Retinal pigment epithelial cell (primary cell): ENCODE data around the gene FNDC1.

Experiments used
- DNase-seq: peaks from one replicate; pipeline ENCODE4 v3.0.0-alpha.2; 2010; ENCODE audit warnings: low read depth
- H3K4me3 ChIP-seq: 2 replicates; pipeline ENCODE4 v1.5.1; 2011; ENCODE audit warnings: mild to moderate bottlenecking, low read length, control low read depth, moderate library complexity
- TF ChIP-seq, protein P1 (sequence below): conservative IDR thresholded peaks from 2 replicates; pipeline ENCODE4 v1.5.1; 2011; ENCODE audit warnings: low read depth, low read length, control low read depth, inconsistent platforms

FNDC1 gene

DNA sequence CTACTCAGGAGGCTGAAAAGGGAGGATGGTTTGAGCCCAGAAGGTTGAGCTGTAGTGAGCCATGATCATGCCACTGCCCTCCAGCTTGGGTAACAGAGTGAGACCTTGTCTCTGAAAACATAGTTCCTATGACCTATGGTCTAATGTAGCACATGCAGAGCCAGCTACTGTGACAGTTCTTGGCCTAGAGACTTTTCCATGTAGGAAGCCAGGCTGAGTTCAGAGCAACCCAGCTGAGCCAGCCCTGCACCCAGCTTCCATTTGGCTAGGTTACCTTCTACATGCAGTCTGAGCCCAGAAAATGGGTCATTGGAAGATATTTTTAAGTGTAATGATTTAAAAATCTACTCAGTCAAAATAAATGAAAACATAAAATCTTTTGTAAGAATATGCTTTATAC lies 92.8 kb downstream of the FNDC1 start:
- no peak overlapping the region for H3K4me3 ChIP-seq
- DNase-seq, result no peak
- TF ChIP-seq, protein P1, sequence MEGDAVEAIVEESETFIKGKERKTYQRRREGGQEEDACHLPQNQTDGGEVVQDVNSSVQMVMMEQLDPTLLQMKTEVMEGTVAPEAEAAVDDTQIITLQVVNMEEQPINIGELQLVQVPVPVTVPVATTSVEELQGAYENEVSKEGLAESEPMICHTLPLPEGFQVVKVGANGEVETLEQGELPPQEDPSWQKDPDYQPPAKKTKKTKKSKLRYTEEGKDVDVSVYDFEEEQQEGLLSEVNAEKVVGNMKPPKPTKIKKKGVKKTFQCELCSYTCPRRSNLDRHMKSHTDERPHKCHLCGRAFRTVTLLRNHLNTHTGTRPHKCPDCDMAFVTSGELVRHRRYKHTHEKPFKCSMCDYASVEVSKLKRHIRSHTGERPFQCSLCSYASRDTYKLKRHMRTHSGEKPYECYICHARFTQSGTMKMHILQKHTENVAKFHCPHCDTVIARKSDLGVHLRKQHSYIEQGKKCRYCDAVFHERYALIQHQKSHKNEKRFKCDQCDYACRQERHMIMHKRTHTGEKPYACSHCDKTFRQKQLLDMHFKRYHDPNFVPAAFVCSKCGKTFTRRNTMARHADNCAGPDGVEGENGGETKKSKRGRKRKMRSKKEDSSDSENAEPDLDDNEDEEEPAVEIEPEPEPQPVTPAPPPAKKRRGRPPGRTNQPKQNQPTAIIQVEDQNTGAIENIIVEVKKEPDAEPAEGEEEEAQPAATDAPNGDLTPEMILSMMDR, result no peak

GRCh38 chr6:159262586-159262985 lies 93.4 kb downstream of the FNDC1 start:
- TF ChIP-seq, protein P1, result no peak

DNA sequence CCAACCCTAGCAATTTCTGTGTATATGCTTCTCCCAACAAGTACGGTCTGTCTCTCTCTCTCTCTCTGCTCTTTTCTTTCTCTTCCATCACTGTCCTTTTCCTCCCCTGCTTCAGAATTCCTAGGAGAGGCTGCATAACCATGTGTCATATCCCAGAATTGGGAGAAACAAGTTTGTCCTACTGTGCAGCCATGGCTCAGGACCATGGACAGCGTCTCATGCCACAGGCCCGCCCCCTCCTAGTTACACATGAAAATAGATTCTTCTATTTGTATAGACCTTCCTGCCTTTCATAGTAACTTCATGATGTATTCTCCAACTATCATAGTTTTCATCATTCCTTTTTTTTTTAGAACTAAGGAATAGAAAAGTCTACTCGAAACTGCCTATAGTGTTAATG lies 98.0 kb downstream of the FNDC1 start:
- no peak for DNase-seq
- TF ChIP-seq, protein P1, result no peak
- no peak overlapping the region for H3K4me3 ChIP-seq

More at GRCh38 chr6:159262586-159262985, 93.4 kb downstream of the FNDC1 start:
- no peak overlapping the region for H3K4me3 ChIP-seq
- no peak for DNase-seq

DNA sequence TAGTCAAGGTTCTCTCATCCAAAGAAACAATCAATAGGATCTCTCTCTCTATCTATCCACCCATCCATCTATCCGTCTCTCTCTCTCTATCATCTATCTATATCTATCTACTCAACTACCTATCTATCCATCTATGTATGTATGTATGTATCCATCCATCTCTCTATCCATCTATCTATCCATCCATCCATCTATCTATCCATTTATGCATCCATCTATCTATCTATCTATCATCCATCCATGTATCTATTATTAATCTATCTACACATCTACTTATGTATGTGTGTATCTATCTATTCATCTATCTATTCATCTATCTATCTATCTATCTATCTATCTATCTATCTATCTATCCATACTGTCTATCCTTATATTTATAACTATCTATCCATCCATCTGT lies 99.3 kb downstream of the FNDC1 start:
- no peak overlapping the region for H3K4me3 ChIP-seq
- TF ChIP-seq, protein P1, result no peak
- no peak for DNase-seq

DNA sequence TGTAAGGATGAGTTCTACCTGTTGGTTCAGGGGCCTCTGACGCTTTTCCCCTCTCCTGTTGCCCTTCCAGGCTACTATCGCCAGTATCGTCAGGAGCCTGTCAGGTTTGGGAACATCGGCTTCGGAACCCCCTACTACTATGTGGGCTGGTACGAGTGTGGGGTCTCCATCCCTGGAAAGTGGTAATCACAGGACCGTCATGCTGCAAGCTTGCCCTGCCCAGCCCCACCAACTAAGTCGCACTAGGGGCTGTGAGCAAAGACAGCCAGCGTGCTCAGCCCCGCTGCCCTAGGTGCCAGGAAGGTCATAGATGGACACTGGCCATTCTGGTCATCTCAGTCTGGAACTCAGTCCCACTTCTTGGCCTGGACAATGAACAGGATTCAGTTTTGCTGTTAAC lies 102.1 kb downstream of the FNDC1 start:
- no peak overlapping the region for H3K4me3 ChIP-seq
- TF ChIP-seq, protein P1, result no peak
- no peak for DNase-seq

- H3K4me3 ChIP-seq, result no peak overlapping the region
- TF ChIP-seq, protein P1, result no peak
- DNase-seq, result no peak
Measured at GRCh38 chr6:159278626-159279025, 109.4 kb downstream of the FNDC1 start.

DNA sequence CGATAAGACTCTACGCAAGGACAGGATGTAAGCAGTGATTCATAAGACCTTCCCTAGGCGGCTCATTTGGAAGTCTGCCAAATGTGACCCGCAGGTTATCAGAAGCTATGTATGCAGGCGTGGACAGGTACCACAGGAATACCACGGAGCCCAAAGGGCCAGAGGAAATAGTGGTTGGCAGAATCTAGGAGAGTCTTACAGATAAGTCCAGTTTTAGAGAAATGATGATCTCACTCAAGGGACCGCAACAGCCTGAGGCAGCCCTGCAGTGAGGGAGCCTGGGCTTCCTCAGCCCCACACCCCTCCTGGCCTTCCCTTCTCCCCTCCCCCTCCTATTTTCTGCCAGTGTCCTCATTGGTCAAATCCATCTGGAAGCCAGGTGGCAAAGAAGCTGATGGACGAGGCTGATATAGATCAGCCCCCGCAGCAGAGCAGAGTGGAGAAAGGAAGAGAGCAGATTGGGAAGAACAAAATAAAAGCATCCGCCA lies 110.6 kb downstream of the FNDC1 start:
- H3K4me3 ChIP-seq, result no peak overlapping the region
- DNase-seq, result no peak
- TF ChIP-seq, protein P1, result no peak
